Cerebellar cortex (tissue), 1 donor: ENCODE measurements around the gene OCSTAMP.

ENCODE experiments used
- DNase-seq: peaks from one replicate; pipeline ENCODE4 v3.0.0-alpha.2; 2015; ENCODE audit warnings: low spot score

Gene OCSTAMP

DNA sequence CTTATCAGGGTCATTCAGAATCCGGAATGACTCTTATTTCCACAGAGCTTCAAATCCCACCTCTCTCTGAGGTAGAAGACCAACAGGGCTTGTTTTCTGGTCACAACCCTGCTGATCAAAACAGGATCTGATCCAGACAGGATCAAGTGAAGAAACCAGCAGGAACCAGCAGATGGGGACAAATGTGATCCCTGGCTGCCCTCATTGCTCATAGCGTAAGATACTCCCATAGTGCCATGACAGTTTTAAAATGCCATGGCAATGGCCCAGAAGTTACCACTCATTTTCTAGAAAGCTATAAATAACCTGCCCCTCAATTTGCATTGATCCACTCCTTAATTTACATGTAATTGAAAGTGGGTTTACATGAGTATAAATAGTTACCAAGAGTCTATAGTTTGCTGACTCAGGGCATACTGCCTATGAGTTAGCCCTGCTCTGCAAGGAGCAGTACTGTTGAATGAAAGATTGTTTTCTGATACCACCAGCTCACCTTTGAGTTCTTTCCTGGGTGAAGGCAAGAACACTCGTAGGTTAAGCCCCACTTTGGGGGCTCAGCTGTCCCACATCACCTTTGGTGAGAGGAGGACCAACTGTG, 30.9 kb downstream of the OCSTAMP start:
- DNase-seq, result no peak

DNA sequence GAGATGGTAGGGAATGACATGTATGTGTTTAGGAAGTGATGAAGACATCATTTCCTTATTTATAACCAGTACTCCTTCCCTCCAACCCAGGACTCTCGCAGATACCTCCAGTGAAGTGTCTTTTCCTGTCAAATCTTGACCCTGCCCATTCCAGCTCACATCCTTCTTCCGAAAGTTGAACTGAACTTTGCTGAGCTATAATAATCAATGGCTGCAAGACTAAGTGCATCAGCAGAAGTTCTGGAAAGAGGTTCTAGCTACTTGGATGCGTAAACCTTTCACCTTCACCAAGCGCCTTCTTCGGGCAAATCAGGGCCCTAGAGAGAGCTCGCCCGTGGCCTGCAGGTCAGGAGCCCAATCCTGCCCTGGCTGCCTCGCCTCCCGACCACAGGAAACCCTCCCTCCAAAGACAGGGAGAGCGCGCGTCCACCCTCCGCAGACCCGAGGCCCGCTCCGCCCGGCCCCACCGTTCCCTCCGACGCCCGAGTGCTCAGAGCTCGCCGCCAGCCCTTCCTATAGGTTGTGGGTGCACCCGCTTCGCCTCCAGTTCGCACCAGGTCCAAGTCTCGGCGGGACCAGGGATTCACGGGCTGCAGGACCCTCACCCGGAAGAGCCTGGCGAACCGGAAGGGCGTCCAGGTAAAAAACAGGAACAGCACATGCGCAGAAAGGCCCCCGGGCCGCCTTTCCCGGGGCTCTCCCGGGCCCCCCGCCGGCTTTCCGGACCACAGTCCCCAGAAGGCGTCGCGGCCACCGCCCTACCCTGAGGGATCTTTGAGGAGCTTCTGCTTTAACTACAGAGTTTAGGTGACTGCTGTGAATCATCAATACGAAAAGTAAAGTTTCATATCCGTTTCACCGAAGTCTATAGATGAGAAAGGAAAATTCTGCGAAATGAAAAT, 37.3 kb downstream of the OCSTAMP start, which contains the start of gene ZNF334:
Gene ZNF334, minus strand, starts transcription at position 617 of the 902 bp plus-strand sequence. CDS start 1,457 bp downstream, outside the sequence.
- DNase-seq, result peak; percentile 81

DNA sequence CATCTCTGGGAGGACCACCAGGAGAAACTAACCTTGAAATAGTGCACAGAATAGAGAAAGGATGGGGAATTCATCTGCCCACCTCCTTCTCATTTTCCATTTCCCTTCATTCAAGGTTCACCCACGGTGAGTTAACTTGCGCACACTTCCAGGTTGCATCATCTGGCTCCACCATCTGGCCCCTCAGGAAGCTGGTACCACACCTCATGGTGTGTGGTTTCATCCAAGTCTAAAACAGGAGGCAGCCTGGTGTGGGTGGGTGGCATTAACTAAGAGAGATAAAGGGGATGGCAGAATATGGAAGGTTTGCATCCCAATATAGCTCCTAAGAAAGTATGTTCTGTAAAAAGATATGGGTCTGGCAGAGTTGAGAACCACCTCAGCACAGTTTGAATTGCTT, 40.9 kb downstream of the OCSTAMP start:
- DNase-seq, result no peak

DNA sequence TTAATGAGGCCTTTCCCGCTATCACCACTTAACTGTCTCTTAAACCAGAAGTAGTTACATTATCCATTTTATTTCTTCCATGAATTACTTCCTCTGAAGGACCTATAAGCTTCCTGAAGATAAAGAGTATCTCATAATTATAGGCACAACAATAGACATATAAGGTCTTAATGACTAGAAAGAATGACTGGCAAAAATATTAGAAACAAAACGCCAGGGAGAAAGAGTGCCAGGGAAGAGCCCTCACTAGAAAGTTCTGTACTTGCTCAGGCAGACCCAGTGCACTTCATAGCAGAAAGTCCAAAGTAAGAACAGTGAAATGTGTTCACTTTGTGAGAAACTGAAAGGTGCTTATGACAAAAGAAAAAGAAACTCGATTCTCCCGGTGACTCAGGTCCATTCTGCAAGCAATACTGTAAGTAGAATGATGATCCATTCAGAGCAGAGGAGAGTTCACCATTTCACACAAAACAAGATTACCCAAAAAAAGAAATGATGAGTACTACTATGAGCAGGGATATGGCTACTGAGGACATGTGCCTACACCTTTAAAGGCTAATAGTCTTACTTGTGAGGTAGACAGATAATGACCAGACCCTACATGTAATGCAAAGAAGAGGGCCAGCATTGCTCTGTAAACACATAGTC, 42.6 kb downstream of the OCSTAMP start:
- no peak for DNase-seq

DNA sequence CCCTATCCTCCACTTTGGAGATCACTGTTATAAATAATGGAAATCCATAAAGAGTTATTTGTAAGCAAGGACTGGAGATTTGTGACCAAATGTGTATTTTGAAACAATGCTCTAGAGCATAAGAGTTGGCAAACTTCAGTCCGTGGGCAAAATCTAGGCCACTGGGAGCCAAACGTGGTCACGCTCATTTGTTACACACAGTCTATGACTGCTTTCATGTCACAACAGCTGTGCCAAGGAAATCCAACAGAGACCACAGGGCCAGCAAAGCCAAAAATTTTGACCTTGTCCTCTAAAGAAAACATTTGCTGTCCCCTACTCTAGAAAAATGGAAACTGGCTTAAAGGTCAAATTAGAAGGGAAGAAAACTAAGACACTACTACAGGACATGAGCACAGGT, 44.9 kb downstream of the OCSTAMP start:
- DNase-seq, result no peak

DNA sequence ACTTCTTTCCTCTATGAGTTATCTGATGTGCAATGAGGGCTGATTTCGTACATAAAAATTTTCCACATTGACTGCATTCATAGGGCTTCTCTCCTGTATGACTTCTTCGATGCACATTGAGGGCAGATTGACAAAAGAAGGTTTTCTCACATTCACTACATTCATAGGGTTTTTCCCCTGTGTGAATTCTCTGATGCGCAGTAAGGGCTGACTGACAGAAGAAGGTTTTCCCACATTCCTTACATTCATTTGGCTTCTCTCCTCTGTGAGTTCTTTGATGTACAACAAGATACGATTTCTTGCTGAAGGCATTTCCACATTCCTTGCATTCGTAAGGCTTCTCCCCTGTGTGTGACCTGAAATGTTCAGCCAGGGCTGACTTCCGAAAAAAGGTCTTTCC, 48.5 kb downstream of the OCSTAMP start:
- DNase-seq, result no peak

DNA sequence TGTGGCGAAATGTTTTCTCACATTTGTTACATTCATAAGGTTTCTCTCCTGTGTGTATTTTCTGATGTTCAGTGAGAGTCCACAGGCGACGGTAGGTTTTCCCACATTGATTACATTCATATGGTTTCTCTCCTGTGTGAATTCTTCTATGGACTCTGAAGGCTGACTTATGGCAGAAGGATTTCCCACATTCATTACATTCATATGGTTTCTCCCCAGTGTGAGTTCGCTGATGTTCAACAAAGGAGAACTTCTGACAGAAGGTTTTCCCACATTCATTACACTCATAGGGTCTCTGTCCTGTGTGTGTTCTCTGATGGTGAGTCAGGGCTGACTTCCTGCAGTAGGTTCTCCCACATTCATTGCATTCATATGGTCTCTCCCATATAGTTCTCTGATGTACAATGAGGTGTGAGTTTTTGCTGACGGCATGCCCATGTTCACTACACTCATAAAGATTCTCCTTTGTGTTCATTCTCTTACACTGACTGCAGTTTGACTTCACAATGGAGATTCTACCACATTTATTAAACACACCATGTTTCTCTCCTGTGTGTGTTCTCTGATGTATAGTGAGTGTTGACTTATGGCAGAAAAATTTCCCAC, 49.0 kb downstream of the OCSTAMP start:
- DNase-seq, result no peak

DNA sequence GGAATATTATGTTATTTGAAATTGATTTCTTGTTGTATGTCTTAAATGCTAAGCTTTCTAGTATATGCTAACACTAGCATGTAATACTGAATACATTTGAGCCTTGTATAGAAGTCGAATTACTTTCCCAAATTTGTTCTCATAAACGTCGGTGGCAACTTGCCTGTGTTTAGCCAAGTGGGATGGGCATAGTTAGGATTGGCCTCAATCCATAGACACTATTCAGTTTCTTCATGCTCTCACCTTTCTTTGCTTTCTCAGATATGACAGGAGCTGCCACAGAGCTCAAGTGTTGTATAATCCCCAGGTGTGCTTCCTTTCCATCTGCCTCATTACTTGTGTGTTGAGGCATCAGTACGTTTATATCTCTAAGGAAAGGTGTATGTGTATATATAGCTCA, 56.4 kb downstream of the OCSTAMP start:
- no peak for DNase-seq

DNA sequence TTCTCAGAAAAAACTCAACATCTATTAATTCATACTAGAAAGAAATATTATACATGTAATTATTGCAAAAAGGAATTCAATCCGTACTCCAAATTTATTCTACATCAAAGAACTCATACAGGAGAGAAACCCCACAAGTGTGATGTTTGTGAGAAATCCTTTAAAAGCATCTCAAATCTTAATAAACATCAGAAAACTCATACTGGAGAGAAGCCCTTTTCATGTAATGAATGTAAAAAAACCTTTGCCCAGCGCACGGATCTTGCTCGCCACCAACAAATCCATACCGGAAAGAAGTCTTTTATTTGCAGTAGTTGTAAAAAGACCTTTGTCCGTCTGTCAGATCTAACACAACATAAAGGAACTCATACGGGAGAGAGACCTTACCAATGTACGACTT, 59.1 kb downstream of the OCSTAMP start:
- DNase-seq, result no peak
